Renal cortical epithelial cell (primary cell): Measurements from ENCODE around the gene STK33. TPM values are rescaled to one million over a fixed set of nuclear protein-coding genes. Genes with fewer than 3 reads are reported as not detected.

ENCODE experiments used
- DNase-seq: peaks from one replicate; pipeline ENCODE4 v3.0.0-alpha.2; 2011; ENCODE audit warnings: low read depth
- total RNA-seq: library from RNA; depleted of rRNA; stranded (reverse); fragments of >200 nt; gene quantifications from 2 replicates; pipeline ENCODE4 v1.2.3, GENCODE V29; 2014

The STK33 gene
- total RNA-seq: 15.3 and 24.2 TPM in 2 replicates

- DNase-seq: peak; percentile 16
Measured at GRCh38 chr11:8593935-8594909, at the start of gene STK33. Gene STK33 (minus strand): TSS chr11:8594228. CDS start chr11:8474905, 119,323 bp downstream.

DNA sequence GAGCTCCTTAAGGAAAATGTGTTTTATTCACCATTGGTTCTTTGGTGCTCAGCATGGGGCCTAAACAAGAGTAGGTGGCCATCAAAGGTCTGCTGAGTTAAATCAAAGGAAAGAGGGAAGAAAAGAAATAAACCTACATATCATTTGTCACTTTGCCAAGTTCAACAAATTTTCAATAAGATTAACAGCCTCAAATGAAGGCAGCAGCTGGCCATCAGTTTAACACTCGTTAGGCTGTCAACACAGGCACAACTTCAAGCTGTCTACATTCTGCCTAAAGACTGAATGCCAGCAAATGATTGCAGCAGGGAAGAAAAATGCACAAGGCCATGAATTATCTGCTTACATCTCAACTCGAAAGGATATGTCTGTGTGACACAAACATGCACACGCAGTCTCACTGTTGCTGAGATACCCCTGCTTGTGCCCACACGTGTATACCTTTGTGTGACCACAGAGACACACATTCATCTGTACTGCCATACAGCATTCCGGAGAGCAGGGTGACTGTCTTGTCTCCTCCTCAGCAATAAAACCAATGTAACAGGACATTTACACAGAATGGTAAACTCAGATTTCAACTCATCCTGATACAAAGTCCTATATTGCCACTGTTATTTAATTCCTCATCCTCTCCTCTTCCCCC is 48.3 kb upstream of the STK33 start:
- no peak for DNase-seq

DNA sequence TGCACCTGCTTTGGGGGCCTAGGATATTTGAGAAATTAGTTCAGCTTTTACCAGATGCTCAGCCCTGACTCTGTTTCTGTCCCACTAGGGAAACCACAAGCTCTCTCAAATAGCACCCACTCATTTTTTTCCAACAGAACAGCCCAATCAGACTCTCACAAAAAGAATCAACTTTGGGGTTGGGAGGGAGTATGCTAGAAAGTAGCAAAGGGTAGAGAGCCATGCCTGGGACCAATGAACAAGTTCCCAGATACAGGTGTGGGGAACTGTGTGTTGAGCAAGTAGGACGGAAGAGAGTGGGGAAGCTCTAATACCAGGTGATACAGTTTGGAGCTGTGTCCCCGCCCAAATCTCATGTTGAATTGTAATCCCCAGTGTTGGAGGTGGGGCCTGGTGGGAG is 47.3 kb upstream of the STK33 start:
- DNase-seq: no peak

DNA sequence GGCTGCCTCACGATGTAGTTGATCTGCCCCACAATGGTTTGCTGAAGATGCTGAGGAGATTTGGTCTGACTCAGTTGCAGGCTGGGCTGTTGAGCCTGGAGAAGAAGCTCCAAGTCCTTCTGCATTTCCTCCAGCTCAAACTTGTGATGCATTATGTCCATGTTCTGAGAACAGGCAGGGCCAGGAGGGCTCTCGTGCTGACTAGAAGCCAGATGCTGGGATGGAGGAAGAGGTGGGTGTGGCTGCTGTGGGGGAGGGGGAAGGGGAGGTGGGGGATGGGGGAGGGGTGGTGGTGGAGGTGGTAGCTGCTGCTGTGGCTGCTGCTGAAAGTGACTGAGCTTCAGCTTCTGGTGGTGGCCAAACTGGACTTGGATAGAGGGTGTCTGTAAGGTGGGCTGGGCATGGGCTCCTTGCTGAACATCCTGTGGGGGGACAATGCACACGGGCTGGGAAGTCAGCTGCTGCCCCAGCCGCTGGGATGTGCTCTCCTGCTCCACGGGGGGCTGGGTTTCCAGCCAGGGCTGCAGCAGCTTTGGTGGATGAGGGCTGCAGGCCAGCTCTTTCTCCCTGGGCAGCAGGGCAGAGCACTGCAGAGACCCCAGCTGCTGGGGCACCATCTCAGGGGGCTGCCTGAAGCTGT is 46.4 kb upstream of the STK33 start:
- DNase-seq: no peak

GRCh38 chr11:8639655-8640054 is 45.6 kb upstream of the STK33 start:
- DNase-seq: no peak

GRCh38 chr11:8638300-8638699 is 44.3 kb upstream of the STK33 start:
- DNase-seq: no peak

DNA sequence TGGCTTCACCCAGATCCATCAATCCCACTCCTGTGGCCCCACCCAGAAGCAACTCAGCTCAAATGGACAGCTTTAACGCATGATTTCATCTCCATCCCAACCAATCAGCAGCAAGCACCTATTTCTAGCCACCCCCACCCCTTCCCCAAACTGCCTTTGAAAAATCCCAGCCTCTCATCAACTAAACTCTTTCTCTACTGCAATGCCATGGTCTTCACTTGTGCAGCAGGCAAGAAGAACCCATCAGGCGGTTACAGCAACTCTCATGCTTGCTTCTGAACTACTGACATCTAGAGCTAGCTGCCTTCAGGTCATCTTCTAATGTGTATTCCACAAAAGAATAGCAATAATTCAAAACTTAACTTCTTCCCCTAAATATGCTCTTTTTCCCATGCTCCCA is 42.1 kb upstream of the STK33 start:
- no peak for DNase-seq

GRCh38 chr11:8634498-8634897 is 40.5 kb upstream of the STK33 start:
- no peak for DNase-seq

DNA sequence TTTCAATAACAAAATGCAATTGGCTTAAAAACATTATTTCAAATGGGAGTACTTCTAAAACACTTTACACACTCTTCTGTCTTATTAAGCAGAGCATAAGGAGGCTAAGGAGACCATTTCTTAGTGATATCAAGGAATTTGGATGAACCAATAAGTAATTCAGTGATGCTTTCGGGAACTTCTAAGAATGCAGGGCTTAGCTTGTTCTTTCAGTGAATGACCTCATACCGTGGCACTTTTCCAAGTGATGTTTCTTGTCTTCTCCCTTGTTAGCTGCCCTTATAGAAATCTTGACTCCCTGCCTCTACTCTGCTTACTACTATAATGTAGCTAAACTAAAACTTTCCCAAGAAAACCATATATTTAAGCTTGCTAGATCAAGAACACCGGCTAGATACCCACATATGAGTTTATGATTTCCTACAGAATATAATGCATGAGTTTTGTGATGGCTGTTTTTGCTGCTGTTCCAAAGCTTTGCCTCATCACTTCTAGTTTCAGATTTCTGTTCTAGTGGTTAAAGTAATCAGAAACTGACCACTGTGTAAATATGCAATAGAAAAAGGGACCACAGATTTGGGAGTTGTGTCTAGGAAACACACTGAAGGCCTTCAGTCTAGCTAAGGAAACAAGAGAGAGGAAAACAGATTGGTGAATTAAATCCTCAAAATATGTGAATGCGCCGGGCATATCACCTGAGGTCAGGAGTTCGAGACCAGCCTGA is 37.5 kb upstream of the STK33 start:
- DNase-seq: peak; percentile 43

DNA sequence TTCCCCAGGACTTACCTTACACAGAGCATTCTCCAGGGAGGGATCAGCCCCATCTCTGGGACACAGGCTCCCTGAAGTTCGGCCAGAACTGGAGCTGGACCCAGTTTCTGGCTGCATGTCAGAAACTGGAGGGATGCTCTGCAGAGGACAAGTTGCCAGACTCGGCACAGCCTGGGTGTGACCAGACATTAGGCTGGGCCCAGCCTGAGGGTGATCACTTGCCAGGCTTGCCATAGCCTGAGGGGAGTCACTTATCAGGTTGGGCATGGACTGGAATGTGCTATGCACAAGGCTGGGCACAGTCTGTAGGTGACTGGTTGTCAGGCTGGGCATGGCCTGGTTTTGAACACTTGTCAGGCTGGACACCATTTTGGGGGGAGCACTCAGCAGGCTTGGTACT is 30.7 kb upstream of the STK33 start:
- no peak for DNase-seq

- DNase-seq: no peak
Measured at GRCh38 chr11:8621147-8621546, 27.1 kb upstream of the STK33 start.

DNA sequence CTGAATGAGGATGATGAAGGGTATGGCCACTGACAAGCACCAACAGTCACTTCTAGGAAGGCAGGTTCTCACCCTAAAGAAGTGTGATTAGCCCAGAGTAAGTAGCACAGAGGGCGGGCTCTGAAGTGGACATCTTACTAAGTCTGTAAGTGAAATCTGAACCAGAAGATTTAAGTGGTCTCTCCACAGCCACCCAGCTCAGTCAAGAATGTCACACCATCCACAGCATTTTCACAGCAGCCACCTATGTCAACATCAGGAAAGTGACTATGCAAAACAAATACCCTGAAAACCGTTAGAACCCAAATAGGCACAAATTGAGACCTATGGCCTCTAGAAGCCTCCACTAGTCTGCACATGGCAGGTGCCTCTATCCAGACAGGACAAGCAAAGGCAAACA is 23.0 kb upstream of the STK33 start:
- DNase-seq: no peak

DNA sequence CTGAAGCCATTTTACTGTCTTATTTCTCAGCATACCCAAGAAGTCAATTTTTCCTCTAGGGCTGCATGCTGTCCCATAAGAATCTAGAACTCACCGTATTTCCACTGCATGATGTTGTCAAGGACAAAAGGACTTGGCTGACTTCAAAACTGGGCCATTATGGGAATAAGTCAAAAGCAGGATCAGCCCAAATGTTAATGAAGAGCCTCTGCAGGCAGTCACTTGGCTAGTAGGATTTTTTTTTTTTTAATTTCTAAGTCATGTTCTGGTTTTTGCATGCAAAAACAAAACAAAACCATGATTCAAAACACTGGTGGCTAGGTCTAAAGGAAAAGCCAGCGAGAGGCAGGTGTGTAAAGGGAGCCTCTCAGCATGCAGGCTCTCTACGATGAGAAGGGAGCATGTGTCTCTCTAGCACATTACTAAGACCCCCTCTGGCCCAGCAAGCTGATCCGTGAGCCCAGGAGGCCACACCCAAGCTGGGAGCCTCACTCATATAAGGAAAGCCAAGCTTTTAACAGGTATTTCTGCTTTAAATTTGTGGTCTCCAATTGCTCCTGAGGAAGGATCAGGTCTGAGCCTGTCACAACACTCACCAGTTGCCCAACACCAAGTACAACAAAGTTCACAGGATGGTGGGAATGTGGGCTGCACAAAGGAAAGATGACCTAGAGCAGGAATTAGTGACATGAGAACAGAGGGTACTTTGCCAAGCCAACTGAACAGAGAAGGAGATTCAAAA is 21.4 kb upstream of the STK33 start:
- no peak for DNase-seq

- no peak for DNase-seq
Measured at GRCh38 chr11:8614497-8614896, 20.5 kb upstream of the STK33 start.

DNA sequence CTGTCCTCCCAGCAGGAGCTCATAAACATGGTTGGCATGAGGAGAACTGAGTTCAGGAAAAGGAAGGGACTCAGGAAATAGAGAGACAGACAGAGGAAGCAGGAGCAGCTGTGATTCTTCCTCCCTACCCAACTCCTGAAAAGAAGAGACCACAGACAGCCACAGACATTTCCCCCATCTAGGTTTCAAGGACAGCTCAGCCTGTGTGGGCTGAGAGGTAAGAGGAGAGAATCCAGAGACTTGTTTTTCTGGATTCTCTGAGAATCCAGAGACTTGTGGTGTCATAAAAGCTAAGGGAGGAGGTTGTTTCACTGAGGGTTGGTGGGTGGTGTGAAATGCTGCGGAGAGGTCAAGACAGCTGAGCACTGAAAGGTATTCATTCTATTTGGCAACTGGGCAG is 19.0 kb upstream of the STK33 start:
- DNase-seq: no peak

DNA sequence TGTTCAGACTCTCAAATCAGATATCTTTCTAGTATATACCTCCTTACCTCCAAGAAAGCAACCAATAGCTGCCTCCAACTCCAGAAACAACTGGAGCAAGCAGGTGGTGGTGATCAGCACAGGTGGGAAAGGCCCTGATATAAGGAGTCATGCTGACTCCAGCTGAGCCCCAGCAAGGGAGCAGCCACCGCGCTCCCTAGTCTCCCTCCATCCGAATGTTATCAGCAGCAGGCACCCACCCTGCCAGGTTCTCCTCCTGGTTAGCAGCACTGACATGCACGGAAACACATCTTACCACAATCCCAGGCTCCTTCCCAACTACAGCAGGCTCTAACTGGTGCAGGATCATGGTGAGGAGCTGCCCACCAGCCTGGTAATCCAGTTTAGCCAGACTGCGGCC is 18.5 kb upstream of the STK33 start:
- no peak for DNase-seq

- peak; percentile 78 for DNase-seq
Measured at GRCh38 chr11:8610532-8611116, 16.6 kb upstream of the STK33 start.

DNA sequence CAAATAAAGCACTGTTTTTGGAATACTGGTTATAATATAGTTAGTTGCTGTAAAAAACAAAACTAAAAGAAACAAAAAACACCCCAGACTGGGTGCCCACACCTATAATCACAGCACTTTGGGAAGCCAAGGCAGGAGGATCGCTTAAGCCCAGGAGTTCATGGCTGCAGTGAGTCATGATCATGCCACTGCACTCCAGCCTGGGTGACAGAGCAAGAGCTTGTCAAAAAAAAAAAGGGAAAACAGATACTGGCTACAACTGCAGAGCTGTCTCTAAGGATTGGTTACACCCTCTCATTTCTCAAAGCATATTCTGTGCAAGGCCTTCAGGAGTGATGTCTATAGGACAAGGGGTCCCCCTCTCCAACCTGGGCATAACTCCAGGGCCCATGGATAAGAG is 14.6 kb upstream of the STK33 start:
- peak; percentile 57 for DNase-seq

DNA sequence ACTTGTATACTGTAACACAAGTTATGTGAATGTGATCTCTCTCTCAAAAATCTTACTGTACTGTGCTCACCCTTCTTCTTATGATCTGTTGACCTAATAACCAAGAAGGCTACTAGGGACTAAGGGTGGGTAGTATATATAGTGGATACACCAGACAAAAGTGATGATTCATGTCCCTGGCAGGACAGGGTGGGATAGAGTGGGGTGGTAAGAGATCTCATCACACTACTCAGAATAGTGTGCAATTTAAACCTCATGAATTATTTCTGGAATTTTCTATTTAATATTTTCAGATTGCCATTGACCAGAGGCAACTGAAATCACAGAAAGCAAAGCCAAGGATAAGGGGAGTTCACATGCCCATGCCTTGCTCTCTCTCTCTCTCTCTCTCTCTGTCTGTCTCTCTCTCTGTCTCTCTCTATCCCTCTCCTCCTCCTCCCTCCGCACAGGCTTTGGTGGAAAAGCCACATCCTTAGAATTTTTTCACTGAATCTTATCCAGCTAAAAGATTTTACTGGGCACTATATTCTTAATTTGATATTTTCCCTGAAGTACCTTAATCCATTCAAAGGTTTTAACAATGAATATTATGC is 12.0 kb upstream of the STK33 start:
- DNase-seq: no peak

GRCh38 chr11:8604078-8604723 is 10.2 kb upstream of the STK33 start:
- DNase-seq: peak; percentile 100
